Right lobe of liver (tissue), 6 donors: ENCODE data around the gene SKIC3. TPM values are rescaled to one million over a fixed set of nuclear protein-coding genes. Genes with fewer than 3 reads are reported as not detected.

Experiments
- ATAC-seq, 4 donors: fragments of 200-7000 bp; cut with Tn5 transposase; one replicate each; pipeline ENCODE4 v1.9.1; 2020; ENCODE audit warnings: mild to moderate bottlenecking in 4 of 4, moderate library complexity in 4 of 4
- DNase-seq, 3 donors: peaks; one replicate each; pipeline ENCODE4 v3.0.0-alpha.2; 2020
- H3K27ac ChIP-seq, 3 donors: fragments of 200-600 bp; one replicate each; pipeline ENCODE4 v1.8.0; 2022
- H3K27me3 ChIP-seq, 2 donors: fragments of 200-600 bp; one replicate each; pipeline ENCODE4 v1.8.0; 2022
- H3K36me3 ChIP-seq, 4 donors: fragments of 200-600 bp; sonication (generic) in 1 of 4; one replicate each; pipeline versions ENCODE4 v1.5.1 to v1.8.0; 2017 to 2022; ENCODE audit warnings: control low read depth in 1 of 4
- H3K4me1 ChIP-seq, 4 donors: fragments of 200-600 bp; sonication (generic) in 1 of 4; one replicate each; pipeline versions ENCODE4 v1.5.1 to v1.8.0; 2017 to 2022; ENCODE audit warnings: control low read depth in 1 of 4
- H3K4me3 ChIP-seq, 3 donors: fragments of 200-600 bp; one replicate each; pipeline ENCODE4 v1.8.0; 2022
- H3K9me3 ChIP-seq, 4 donors: fragments of 200-600 bp; sonication (generic) in 1 of 4; one replicate each; pipeline versions ENCODE4 v1.5.1 to v1.8.0; 2017 to 2022; ENCODE audit warnings: control low read depth in 1 of 4
- POLR2A ChIP-seq: fragments of 450-650 bp; IDR thresholded peaks from one replicate; pipeline ENCODE4 v1.6.1; 2017; ENCODE audit warnings: antibody characterized with exemption, mild to moderate bottlenecking
- WGBS: methylation state at CpG from one replicate; pipeline ENCODE4 v1.1.6; 2018; ENCODE audit warnings: low coverage, low lambda C conversion rate; ENCODE audit not compliant: insufficient coverage; ENCODE audit errors: missing lambda C conversion rate; 5-methylcytosine and 5-hydroxymethylcytosine counted together
- intact Hi-C, 2 donors: fragments of 100-400 bp; cut with DNase I; formaldehyde crosslinking; loops; one replicate each; pipeline versions ENCODE4 v1.11.2 to v1.14.1; 2022
- small RNA-seq, 2 experiments: library from RNA; depleted of rRNA; stranded (forward); fragments of <200 nt; gene quantifications; one replicate each; pipeline ENCODE3, GENCODE V24; 2016
- total RNA-seq, 6 experiments: library from RNA; depleted of rRNA in 2 of 6; stranded (reverse); fragments of >200 nt in 2 of 6; fragmentation: NEBNext Ultra II Directional in 3 of 6; extraction: Animal tissue kit (Norgen Biotek cat#: 25700) in 3 of 6; gene quantifications; one replicate each; pipeline versions ENCODE4 v1.1.0 to v1.2.4, GENCODE V29; 2016 to 2023
- TF ChIP-seq, protein P1 (sequence below), 4 donors: fragments of 200-600 bp in 3 of 4; fragments of 450-650 bp in 1 of 4; IDR thresholded peaks; one replicate each; pipeline versions ENCODE4 v1.5.1 to v1.8.0; 2016 to 2022; ENCODE audit warnings: antibody characterized with exemption in 4 of 4, mild to moderate bottlenecking in 2 of 4
- donor health status: DM: no; HTN: yes; CAD: no.
- donor health status: DM: no; HTN: no; CAD: no.
- donor health status: DM: no; HTN: no; CAD: no.
- donor health status: DM: no; HTN: yes; CAD: no.
- donor health status: DM: no; HTN: yes; CAD: no.

SKIC3 gene
- total RNA-seq, 6 experiments from 2014 or later: 29.0 to 42.2 (median 38.0) TPM

- H3K9me3 ChIP-seq: no peaks in the 10 kb centered on the region
- intact Hi-C loops: no loop called here
- no peak overlapping the region for H3K27ac ChIP-seq
- TF ChIP-seq, protein P1, sequence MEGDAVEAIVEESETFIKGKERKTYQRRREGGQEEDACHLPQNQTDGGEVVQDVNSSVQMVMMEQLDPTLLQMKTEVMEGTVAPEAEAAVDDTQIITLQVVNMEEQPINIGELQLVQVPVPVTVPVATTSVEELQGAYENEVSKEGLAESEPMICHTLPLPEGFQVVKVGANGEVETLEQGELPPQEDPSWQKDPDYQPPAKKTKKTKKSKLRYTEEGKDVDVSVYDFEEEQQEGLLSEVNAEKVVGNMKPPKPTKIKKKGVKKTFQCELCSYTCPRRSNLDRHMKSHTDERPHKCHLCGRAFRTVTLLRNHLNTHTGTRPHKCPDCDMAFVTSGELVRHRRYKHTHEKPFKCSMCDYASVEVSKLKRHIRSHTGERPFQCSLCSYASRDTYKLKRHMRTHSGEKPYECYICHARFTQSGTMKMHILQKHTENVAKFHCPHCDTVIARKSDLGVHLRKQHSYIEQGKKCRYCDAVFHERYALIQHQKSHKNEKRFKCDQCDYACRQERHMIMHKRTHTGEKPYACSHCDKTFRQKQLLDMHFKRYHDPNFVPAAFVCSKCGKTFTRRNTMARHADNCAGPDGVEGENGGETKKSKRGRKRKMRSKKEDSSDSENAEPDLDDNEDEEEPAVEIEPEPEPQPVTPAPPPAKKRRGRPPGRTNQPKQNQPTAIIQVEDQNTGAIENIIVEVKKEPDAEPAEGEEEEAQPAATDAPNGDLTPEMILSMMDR (IDR thresholded peaks at IDR 0.05): no peak
- TF ChIP-seq POLR2A: no peak
- H3K27me3 ChIP-seq: no peaks in the 10 kb centered on the region
- ATAC-seq: no peak
- WGBS: 88% methylated on average over 1 of the region's 1 CpG
- H3K36me3 ChIP-seq: peaks cover 4 to 53% (median 19%) of the 10 kb centered on the region in 4 donors
- no peak for DNase-seq
- no peak overlapping the region for H3K4me3 ChIP-seq
- peaks cover 0 to 5% (median 0%) of the 10 kb centered on the region in 4 donors for H3K4me1 ChIP-seq
These were observed 43.2 kb downstream of the SKIC3 start for GRCh38 chr5:95511606-95512005.

- H3K36me3 ChIP-seq: peaks cover 0 to 45% (median 13%) of the 10 kb centered on the region in 4 donors
- H3K4me3 ChIP-seq: no peak overlapping the region
- H3K27ac ChIP-seq: no peak overlapping the region
- ATAC-seq (no peak), DNase-seq (no peak)
- no peaks in the 10 kb centered on the region for H3K27me3 ChIP-seq
- WGBS: 79% methylated on average over 1 of the region's 1 CpG
- intact Hi-C loops: no loop called here
- TF ChIP-seq, protein P1 (IDR thresholded peaks at IDR 0.05): no peak
- TF ChIP-seq POLR2A: no peak
- no peaks in the 10 kb centered on the region for H3K9me3 ChIP-seq
- H3K4me1 ChIP-seq: peaks cover 0 to 5% (median 0%) of the 10 kb centered on the region in 4 donors
These were observed 46.2 kb downstream of the SKIC3 start for GRCh38 chr5:95508550-95508949.

Small RNA genes within 50 kb of the gene (small RNA-seq; reads per million reads assigned to genes)
- 0 reads per million in 2 experiments for gene RNU6-308P

Other genes starting within 250 kb of the SKIC3 start
- gene FAM81B, start 163.6 kb downstream of the SKIC3 start, total RNA-seq: not detected
- 1 to 10 TPM; 2.1 to 4.9 (median 4.0) TPM for gene ARSK, start 124 bp upstream of the SKIC3 start, total RNA-seq
- gene GPR150, start 65.1 kb upstream of the SKIC3 start, total RNA-seq: under 1 TPM in 4 of 6 experiments, not detected in 2; 0.11 to 0.31 (median 0.17) TPM
- 1 to 10 TPM in 4 of 6 experiments, under 1 TPM in 2; 0.56 to 2.2 (median 1.6) TPM for gene RFESD, start 91.8 kb upstream of the SKIC3 start, total RNA-seq
- under 1 TPM in 4 of 6 experiments, not detected in 2; 0.35 to 0.55 (median 0.38) TPM for gene SPATA9, start 128.0 kb upstream of the SKIC3 start, total RNA-seq
- 10 to 100 TPM; 24.1 to 49.1 (median 38.9) TPM for gene RHOBTB3, start 176.4 kb upstream of the SKIC3 start, total RNA-seq